SW480 (cell line): Measurements from ENCODE around the gene PDZD2.
"Not testable (repeated sequence)": the region's sequence is repeated elsewhere in the genome, so short reads cannot be mapped to it uniquely, and the experiment has no call there.

Source experiments
- DNase-seq: peaks from one replicate; pipeline ENCODE4 v3.0.0-alpha.2; 2016; ENCODE audit warnings: low spot score

Gene PDZD2

DNA sequence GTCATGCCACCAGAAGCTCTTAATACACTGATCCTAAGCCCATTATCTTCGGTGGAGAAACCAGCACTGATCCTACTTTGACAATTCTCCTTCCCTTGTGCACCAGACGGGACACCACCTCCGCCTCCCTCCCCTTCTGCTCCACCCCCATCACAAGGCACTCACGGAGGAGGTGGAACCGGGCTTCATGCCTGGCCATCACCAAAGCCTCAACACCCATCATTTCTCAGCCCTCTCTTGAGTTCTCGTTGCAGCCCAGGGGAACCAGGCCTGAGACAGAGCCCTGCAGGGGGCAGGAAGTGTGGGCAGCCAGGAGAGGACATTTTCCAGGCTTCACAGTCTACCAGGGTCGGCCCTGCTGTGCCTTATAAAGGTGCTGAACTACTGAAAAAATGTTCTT, 374.7 kb downstream of the PDZD2 start:
- no peak for DNase-seq

- DNase-seq = no peak
These were observed 375.3 kb downstream of the PDZD2 start for GRCh38 chr5:32014096-32014745.

DNA sequence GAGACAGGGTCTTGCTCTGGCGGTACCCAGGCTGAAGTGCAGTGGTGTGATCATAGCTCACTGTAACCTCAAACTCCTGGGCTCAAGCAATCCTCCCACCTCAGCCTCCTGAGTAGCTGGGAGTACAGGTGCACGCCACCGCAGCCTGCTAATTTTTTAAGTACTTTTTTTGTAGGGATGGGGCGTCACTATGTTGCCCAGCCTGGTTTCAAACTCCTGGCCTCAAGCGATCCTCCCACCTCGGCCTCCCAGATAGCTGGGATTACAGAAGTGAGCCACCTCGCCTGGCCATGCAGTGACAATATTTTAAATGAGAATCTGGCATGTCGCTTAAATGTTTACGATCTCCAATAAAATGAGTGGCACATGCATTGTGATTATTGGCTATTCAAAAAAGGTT, 376.3 kb downstream of the PDZD2 start:
- not testable (repeated sequence) for DNase-seq

DNA sequence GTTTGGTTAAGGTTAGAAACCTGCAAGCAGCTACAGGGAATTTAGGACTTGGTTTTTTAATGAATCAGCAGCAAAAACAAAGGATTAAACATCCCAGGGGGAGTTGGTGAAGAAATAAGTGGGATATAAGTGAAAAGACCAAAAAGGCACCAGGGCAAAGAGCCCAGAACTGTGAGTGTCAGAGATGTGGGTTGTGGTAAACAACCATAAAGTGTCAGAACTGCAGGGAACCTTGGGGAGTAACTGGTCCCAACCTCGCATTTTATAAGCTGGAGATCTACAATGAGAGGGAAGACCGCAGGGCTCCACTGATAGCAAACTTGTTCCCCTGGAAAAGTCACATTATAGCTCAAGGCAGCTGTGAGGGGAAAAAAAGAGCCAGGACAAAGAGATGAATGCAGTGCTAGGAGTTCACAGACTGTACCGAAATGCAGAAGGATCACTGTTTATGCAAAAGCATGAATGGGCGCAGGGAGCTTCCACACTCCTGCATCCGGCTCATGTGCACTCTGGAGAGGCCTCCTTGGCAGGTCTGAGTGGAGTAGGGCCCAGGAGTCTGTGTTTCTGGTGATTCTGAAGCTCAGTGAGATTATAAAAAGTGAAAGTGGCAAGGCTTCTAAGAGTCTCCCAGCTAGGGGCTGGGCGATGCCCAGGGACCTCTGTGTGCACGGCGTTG, 378.9 kb downstream of the PDZD2 start:
- no peak for DNase-seq

GRCh38 chr5:32018476-32019436, 379.8 kb downstream of the PDZD2 start:
- no peak for DNase-seq

DNA sequence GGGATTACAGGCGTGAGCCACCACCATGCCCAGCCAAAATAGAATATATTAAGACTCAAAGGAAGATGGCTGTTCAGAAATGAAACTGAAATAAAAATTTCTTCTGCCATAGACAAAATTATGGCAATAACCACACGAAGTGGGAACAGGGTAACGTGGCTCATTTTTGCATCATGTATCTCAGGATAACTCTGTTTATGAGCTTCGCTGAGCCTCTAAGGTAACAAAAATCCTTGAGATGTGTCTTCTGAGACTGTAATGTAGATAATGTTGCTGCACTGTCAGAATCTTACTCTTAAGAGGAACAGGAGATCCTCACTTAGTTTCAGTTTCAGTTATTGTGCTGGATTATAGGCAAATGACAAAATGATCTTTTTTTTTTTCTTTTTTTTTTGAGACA, 381.3 kb downstream of the PDZD2 start:
- DNase-seq = no peak

- DNase-seq = no peak
These were observed 382.0 kb downstream of the PDZD2 start for GRCh38 chr5:32020946-32021345.

DNA sequence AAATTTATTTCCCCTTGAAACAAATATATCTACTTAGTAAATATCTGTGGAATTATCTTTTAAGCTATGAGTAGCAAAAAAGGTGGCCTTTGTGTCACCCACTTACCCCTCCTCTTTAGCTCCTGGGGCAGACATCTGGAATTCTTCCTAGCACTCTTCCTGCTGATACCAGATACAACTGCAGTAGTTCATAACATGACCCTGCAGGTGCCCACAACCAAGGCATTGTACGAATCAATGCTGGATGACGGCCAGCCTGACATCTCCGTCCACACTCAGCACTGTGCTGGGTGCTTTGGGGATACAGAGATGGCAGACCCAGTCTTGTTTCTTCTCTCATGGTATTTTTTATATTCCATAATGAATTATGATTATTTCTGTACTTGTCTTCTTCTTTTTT, 382.8 kb downstream of the PDZD2 start:
- no peak for DNase-seq

GRCh38 chr5:32022638-32023037, 383.7 kb downstream of the PDZD2 start:
- DNase-seq = no peak

DNA sequence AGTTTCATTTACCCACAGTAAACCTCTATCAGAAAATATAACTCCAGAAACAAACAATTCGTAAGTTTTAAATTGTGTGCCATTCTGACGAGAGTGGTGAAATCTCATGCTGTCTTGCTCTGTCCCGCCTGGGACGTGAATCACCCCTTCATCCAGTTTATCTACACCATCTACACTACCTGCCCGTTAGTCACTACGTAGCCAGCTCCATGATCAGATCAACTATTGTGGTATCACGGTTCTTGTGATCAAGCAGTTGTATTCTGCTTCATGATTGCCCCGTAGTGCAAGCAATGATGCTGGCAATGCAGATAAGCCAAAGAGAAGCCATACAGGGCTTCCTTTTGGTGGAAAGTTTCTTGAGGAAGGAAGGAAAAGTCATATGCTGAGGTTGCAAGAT, 384.9 kb downstream of the PDZD2 start:
- no peak for DNase-seq

DNA sequence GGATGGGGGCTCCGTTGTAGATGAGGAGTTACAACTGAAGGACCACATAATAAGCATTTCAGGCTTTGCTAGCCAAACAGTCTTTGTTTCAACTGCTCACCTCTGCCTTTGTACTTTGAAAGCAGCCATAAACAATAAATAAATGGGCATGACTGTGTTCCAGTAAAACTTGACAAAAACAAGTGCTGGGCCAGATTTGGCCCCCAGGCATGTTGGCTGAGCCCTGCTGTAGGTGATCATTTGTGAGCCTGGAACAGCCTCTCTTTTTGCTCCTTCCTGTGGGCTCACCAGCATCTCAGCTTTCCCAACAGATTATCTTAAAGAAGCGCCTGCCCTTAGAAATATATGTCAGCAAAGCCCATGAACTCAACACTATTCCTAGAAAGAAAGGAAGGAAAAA, 385.8 kb downstream of the PDZD2 start:
- DNase-seq = no peak

GRCh38 chr5:32027093-32027716, 388.3 kb downstream of the PDZD2 start:
- DNase-seq = no peak

DNA sequence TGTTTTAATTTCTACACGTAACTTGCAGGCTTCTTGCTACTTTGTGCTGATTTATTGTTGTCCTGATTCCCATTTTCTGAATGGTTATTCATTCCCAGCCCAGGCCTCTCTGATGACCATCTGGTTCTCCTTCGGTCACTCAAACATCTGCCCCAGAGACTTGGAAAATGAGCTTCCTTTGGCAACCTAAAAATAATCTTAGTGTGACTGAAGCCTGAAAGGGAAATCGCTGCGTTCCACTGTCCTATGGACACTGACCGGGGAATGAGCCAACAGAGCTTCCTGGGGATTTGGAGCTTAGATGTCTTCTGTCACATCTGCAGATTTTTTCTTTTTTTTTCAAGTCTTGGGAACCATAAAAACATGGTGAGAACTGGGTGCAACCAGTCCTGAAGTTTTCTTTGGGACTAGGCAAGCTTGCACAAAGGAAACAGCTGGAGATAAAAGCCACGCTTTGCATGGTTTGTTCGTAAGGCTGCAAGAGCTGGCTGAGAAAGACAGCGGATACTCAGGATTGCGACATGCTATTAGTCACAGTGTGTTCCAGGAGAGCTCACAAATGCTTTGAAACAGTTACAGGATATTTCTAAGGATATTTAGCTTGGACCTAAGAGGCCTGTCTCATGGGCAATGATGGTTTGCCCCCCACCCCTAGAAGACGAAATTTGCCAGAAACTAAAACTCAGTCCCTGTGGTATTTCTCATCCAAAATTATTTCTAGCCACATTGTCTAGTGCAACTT, 389.0 kb downstream of the PDZD2 start:
- peak; percentile 47 for DNase-seq

DNA sequence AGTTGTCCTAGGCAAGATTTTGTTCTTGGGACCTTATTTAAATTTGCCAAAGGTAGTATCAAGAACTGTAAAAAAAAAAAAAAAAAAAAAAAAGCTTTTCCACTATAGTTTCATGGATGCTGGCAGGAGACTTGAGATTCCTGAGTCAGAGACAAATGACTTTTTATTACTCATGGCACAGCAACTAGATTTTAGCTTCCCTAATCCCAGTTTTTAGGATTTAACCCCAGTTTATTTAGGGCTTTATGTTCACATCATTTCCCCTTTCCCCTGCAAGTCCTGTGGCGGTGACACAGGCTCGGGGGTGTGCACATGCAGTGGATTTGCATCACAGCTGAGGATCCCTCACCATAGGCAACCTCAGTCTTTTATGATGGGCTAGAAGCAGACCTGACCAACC, 390.3 kb downstream of the PDZD2 start:
- no peak for DNase-seq

- no peak for DNase-seq
These were observed 390.9 kb downstream of the PDZD2 start for GRCh38 chr5:32029781-32030180.

GRCh38 chr5:32030222-32030621, 391.3 kb downstream of the PDZD2 start:
- DNase-seq = no peak

DNA sequence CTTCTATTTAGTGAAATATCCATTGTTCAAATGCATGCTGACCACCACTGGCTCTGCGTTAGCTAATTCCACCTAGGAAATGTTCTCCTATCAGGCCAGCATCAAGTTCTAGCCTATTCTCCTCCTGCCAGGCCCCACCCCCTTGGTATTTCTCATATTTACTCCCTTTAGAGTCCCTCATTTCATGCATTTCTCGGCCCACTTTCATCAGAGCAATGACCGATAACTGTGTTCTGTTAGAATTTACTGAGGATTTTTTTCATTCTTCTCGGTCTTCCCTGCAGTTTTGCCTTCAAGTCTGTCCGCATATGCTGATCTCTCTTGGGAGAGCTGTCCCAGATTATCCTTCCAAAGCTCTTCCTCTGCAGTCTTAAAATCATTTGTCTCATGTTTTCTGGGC, 391.8 kb downstream of the PDZD2 start:
- no peak for DNase-seq

GRCh38 chr5:32031089-32031488, 392.2 kb downstream of the PDZD2 start:
- no peak for DNase-seq

DNA sequence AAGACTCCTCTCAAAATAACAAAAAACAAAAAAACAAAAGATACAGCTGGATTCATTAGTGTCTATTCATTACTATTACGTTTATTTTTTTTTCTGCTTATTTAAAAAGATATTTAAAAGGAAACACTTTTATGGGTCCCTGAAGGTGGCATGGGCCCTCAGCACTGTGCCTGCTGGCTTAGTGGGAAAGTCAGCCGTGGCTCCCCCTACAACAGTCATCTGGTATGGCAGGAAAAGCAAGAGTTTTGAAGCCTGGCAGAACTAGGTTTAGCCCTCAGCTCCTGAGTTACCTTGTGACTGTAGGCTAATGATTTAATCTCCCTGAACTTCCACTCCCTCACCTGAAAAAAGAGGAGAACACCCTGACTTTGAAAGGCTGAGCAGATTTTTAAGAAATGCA, 399.6 kb downstream of the PDZD2 start:
- DNase-seq = no peak

DNA sequence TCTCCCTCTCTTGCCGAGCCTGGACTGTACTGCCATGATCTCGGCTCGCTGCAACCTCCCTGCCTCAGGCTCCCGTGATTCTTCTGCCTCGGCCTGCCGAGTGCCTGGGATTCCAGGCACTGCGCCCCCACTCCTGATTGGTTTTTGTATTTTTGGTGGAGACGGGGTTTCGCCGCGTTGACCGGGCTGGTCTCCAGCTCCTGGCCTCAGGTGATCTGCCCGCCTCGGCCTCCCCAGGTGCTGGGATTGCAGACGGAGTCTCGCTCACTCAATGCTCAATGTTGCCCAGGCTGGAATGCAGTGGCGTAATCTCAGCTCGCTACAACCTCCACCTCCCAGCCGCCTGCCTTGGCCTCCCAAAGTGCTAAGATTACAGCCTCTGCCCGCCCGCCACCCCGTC, 400.2 kb downstream of the PDZD2 start:
- DNase-seq = not testable (repeated sequence)

DNA sequence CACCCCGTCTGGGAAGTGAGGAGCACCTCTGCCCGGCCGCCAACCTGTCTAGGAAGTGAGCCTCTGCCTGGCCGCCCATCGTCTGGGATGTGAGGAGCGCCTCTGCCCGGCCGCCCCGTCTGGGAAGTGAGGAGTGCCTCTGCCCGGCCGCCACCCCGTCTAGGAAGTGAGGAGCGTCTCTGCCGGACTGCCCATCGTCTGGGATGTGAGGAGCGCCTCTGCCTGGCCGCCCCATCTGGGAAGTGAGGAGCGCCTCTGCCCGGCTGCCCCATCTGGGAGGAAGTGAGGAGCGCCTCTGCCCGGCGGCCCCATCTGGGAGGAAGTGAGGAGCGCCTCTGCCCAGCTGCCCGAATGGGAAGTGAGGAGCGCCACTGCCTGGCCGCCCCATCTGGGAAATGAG, 400.7 kb downstream of the PDZD2 start:
- DNase-seq = not testable (repeated sequence)
